ENCODE measurements around the gene IRAK1.
A peak's percentile ranks its signal among the peaks of the same experiment; 100 is the strongest.

Gene IRAK1

DNA sequence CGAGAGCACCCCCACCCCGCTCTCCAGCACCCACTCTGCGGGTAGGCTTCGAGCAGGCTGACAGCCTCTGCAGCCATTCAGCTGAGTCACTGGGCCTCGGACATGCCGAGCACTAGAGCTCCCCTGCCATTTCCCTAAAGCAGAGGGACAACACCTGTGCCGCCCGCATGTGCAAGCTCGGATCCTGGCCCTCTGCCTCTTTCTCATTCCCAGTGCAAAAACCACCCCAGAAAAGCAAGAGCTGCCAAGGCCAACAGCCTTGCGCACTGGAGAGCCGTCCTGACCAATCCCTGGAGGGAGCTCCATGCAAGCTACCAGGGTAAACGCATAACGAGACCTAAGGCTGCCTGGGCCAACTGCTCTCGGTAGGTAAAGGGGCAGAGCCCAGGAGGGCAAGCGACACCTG lies 53.4 kb downstream of the IRAK1 start:
- peak; percentile 17 for DNase-seq (ENCODE audit: low read depth, low spot score)
- TF ChIP-seq, protein P1, sequence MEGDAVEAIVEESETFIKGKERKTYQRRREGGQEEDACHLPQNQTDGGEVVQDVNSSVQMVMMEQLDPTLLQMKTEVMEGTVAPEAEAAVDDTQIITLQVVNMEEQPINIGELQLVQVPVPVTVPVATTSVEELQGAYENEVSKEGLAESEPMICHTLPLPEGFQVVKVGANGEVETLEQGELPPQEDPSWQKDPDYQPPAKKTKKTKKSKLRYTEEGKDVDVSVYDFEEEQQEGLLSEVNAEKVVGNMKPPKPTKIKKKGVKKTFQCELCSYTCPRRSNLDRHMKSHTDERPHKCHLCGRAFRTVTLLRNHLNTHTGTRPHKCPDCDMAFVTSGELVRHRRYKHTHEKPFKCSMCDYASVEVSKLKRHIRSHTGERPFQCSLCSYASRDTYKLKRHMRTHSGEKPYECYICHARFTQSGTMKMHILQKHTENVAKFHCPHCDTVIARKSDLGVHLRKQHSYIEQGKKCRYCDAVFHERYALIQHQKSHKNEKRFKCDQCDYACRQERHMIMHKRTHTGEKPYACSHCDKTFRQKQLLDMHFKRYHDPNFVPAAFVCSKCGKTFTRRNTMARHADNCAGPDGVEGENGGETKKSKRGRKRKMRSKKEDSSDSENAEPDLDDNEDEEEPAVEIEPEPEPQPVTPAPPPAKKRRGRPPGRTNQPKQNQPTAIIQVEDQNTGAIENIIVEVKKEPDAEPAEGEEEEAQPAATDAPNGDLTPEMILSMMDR (IDR thresholded peaks at IDR 0.05; ENCODE audit: low read depth, low read length): no peak
- in situ Hi-C loops (cut with HindIII; ENCODE audit: low sequenced_read_pairs): no loop called here
- no peak overlapping the region for H3K4me3 ChIP-seq (ENCODE audit: low read depth, low read length)

DNA sequence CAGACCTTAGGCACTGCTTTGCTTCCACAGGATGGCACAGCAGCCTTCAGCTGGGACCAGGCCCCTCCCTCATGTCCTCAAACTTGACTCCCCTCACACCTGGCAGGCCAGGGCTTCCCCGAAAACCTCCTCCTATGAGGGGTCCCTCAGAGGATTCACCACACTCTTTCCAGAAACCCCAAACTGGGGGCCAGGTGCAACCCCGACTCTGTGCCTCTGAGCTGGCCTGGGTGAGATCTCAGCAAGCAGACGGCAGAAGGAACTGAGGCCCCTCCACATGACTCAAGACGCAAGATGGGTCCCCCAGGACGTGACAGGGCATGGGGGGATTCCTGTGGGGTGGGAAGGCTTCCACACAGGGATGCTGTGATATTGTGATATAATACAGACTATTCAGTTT lies 54.3 kb downstream of the IRAK1 start:
- no peak for DNase-seq (ENCODE audit: low read depth, low spot score)
- in situ Hi-C loops (cut with HindIII; ENCODE audit: low sequenced_read_pairs): no loop called here
- TF ChIP-seq, protein P1 (IDR thresholded peaks at IDR 0.05; ENCODE audit: low read depth, low read length): no peak
- H3K4me3 ChIP-seq (ENCODE audit: low read depth, low read length): no peak overlapping the region

DNA sequence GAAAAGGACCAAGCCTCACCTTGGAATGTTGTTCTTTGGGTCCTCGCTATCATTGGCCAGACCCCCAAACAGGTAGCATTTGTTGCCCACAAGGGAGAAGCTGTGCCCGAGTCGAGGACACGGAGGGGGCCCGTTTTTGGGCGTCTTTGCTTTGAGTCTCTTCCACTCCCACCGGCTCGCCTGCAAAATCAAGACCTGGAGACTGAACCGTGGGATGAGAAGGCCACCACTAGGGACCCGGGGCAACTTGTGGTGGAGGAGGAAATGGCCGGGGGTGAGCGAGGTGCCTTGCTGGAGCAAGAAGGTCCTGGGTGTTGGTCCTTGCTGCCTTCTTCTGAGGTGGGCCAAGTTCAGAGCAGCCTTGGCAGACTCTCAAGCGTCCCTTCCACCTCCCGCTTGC lies 55.6 kb downstream of the IRAK1 start:
- no peak overlapping the region for H3K4me3 ChIP-seq (ENCODE audit: low read depth, low read length)
- TF ChIP-seq, protein P1 (IDR thresholded peaks at IDR 0.05; ENCODE audit: low read depth, low read length): no peak
- DNase-seq (ENCODE audit: low read depth, low spot score): no peak
- in situ Hi-C loops (cut with HindIII; ENCODE audit: low sequenced_read_pairs): no loop called here

DNA sequence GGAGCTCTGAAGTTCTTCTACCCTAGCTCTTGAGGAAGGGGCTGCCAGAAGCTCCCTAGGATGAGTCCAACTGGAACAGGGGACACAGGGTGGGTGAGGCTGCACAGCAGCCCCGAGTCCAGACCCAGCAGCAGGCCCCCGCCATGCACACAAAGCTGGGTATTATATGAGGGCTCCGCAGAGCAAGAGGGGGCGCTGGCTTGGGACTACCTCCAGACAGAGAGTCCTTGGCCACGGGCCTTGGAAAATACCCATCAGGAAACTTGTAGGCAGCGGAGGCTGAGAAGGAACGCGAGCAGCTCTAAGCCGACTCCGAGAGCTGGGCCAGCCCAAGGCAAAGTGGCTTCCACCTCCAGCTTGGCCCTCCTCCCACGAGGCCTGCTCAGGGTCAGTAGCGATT lies 56.2 kb downstream of the IRAK1 start:
- no peak for DNase-seq (ENCODE audit: low read depth, low spot score)
- in situ Hi-C loops (cut with HindIII; ENCODE audit: low sequenced_read_pairs): no loop called here
- TF ChIP-seq, protein P1 (IDR thresholded peaks at IDR 0.05; ENCODE audit: low read depth, low read length): no peak
- no peak overlapping the region for H3K4me3 ChIP-seq (ENCODE audit: low read depth, low read length)

DNA sequence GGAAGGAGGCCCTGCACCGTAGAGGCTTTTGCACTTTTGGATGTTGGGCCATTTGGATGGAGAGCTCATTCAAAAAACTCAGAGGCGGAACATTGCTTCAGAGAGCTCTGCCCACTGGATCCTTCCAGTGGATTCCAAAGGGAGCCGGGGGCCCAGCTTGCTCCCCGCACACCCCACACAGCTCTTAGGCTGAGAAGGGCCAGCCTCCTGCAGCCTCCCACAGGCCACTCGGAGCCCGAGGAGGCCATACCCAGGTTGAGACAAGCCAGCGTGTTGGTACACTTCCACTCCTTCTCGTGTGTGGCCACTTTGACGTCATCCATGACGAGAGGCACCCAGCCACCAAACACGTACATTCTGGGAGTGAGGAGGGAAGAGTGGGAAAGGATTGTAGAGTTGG lies 58.4 kb downstream of the IRAK1 start:
- no peak for DNase-seq (ENCODE audit: low read depth, low spot score)
- TF ChIP-seq, protein P1 (IDR thresholded peaks at IDR 0.05; ENCODE audit: low read depth, low read length): no peak
- in situ Hi-C loops (cut with HindIII; ENCODE audit: low sequenced_read_pairs): no loop called here
- no peak overlapping the region for H3K4me3 ChIP-seq (ENCODE audit: low read depth, low read length)

DNA sequence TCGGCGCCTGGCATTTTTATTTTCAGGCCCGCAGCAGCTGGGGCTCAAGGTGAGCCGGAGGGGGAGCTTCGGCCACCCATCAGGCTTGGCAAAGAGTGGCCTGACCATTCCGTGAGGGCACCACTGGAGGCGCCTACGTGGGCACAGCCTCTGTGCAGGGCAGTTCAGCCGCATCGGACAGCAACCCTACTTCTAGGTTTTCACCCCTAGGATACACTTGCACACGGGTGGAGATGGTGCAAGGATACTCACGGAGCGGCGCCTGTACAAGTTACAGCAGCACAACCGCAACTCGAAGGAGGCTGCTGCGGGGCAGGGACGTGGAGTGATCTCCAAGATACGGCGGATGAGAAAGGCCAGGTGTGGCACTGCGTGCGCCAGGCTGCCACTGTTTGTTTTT lies 58.9 kb downstream of the IRAK1 start:
- no peak for DNase-seq (ENCODE audit: low read depth, low spot score)
- in situ Hi-C loops (cut with HindIII; ENCODE audit: low sequenced_read_pairs): no loop called here
- TF ChIP-seq, protein P1 (IDR thresholded peaks at IDR 0.05; ENCODE audit: low read depth, low read length): no peak
- no peak overlapping the region for H3K4me3 ChIP-seq (ENCODE audit: low read depth, low read length)
